MG63 (cell line): Measurements from ENCODE around the gene LRRN2. TPM values are rescaled to one million over a fixed set of nuclear protein-coding genes. Genes with fewer than 3 reads are reported as not detected.

ENCODE experiments used
- DNase-seq: peaks from one replicate; pipeline ENCODE4 v3.0.0-alpha.2; 2020
- H3K27me3 ChIP-seq: fragments of 250-450 bp; sonication (Bioruptor Pico); 2 replicates; pipeline ENCODE4 v1.5.1; 2020; ENCODE audit warnings: mild to moderate bottlenecking, moderate library complexity
- H3K36me3 ChIP-seq: fragments of 250-450 bp; sonication (Bioruptor Pico); 2 replicates; pipeline ENCODE4 v1.5.1; 2020; ENCODE audit warnings: mild to moderate bottlenecking, moderate library complexity
- H3K4me3 ChIP-seq: fragments of 250-450 bp; sonication (Bioruptor Pico); 2 replicates; pipeline ENCODE4 v1.5.1; 2020; ENCODE audit warnings: mild to moderate bottlenecking, moderate library complexity
- H3K9me3 ChIP-seq: fragments of 250-450 bp; sonication (Bioruptor Pico); 2 replicates; pipeline ENCODE4 v1.5.1; 2020; ENCODE audit warnings: mild to moderate bottlenecking, moderate library complexity
- total RNA-seq: library from RNA; depleted of rRNA; stranded (reverse); fragments of >200 nt; shearing (Covaris generic); gene quantifications from 2 replicates; pipeline ENCODE4 v1.2.3, GENCODE V29; 2014; ENCODE audit warnings: low replicate concordance; rRNA removed

Gene LRRN2
- total RNA-seq, 1 experiment from 2014 or later: 3.4 TPM

GRCh38 chr1:204568576-204569315 is 116.8 kb downstream of the LRRN2 start:
- Histone ChIP-seq H3K36me3 (peaks cover 29% of the 10 kb centered on the region), H3K27me3 (no peaks in the 10 kb centered on the region), H3K4me3 (no peak overlapping the region), H3K9me3 (peaks cover 12% of the 10 kb centered on the region)
- DNase-seq: no peak

Other genes starting within 250 kb of the LRRN2 start
- gene PIK3C2B, start 190.9 kb downstream of the LRRN2 start, total RNA-seq: 2.8 and 3.4 TPM in 2 replicates
- 6.6 and 7.2 TPM in 2 replicates for gene MDM4, start 169.3 kb downstream of the LRRN2 start, total RNA-seq
- 16.8 and 21.7 TPM in 2 replicates for gene NFASC, start 185.1 kb upstream of the LRRN2 start, total RNA-seq